Neural cell (in vitro differentiated cells): ENCODE measurements around the gene PIGL. TPM values are rescaled to one million over a fixed set of nuclear protein-coding genes. Genes with fewer than 3 reads are reported as not detected.

Source experiments
- H2AFZ ChIP-seq: fragments of 200-600, 300-800 bp; sonication (generic), shearing (Covaris generic); 2 replicates; pipeline ENCODE4 v1.6.0; 2014; ENCODE audit warnings: low read depth, mild to moderate bottlenecking, antibody characterized with exemption, low read length, moderate library complexity
- H3F3A ChIP-seq: fragments of 200-600 bp; shearing (Covaris generic); 2 replicates; pipeline ENCODE4 v1.6.1; 2016; ENCODE audit warnings: mild to moderate bottlenecking, moderate library complexity, mixed read lengths, antibody characterized with exemption, low read length; ENCODE audit not compliant: insufficient read depth, poor library complexity, severe bottlenecking
- H3K27ac ChIP-seq: fragments of 200-600, 300-800 bp; sonication (generic), shearing (Covaris generic); 2 replicates; pipeline ENCODE4 v1.5.1; 2014; ENCODE audit warnings: mild to moderate bottlenecking, low read length, moderate library complexity
- H3K27me3 ChIP-seq: fragments of 300-800, 200-600 bp; sonication (generic), shearing (Covaris generic); 2 replicates; pipeline ENCODE4 v1.6.0; 2014; ENCODE audit warnings: mild to moderate bottlenecking, low read depth, low read length, moderate library complexity; ENCODE audit not compliant: insufficient read depth
- H3K36me3 ChIP-seq: fragments of 300-800, 200-600 bp; sonication (generic), shearing (Covaris generic); 2 replicates; pipeline ENCODE4 v1.5.1; 2014; ENCODE audit warnings: mild to moderate bottlenecking, antibody characterized with exemption, low read length, moderate library complexity; ENCODE audit not compliant: insufficient read depth
- H3K4me2 ChIP-seq: fragments of 300-800, 200-600 bp; sonication (generic), shearing (Covaris generic); 2 replicates; pipeline ENCODE4 v1.6.0; 2014; ENCODE audit warnings: mild to moderate bottlenecking, low read length
- H3K4me3 ChIP-seq: fragments of 300-800, 200-600 bp; sonication (generic), shearing (Covaris generic); 2 replicates; pipeline ENCODE4 v1.5.1; 2014; ENCODE audit warnings: mild to moderate bottlenecking, low read length, moderate library complexity
- H3K79me2 ChIP-seq: fragments of 200-600 bp; shearing (Covaris generic); replicated peaks from 2 replicates; pipeline ENCODE4 v1.6.0; 2014; ENCODE audit warnings: mild to moderate bottlenecking, low read length, moderate library complexity; ENCODE audit not compliant: insufficient read depth
- H3K9ac ChIP-seq: fragments of 300-800, 200-600 bp; sonication (generic), shearing (Covaris generic); 2 replicates; pipeline ENCODE4 v1.6.1; 2016; ENCODE audit warnings: mild to moderate bottlenecking, low read length, mixed read lengths
- H3K9me2 ChIP-seq: fragments of 200-600 bp; shearing (Covaris generic); 2 replicates; pipeline ENCODE4 v1.6.1; 2016; ENCODE audit warnings: mild to moderate bottlenecking, low read length, mixed read lengths; ENCODE audit not compliant: insufficient read depth
- H3K9me3 ChIP-seq: fragments of 200-600, 300-800 bp; sonication (generic), shearing (Covaris generic); 2 replicates; pipeline ENCODE4 v1.6.1; 2016; ENCODE audit warnings: mild to moderate bottlenecking, mixed run types, low read length, moderate library complexity, mixed read lengths
- H4K20me1 ChIP-seq: fragments of 200-600 bp; shearing (Covaris generic); 2 replicates; pipeline ENCODE4 v1.6.1; 2016; ENCODE audit warnings: mild to moderate bottlenecking, mixed run types; ENCODE audit not compliant: insufficient read depth
- EP300 ChIP-seq: fragments of 450-650 bp; conservative IDR thresholded peaks from 2 replicates; pipeline ENCODE4 v1.6.1; 2014; ENCODE audit warnings: antibody characterized with exemption, mild to moderate bottlenecking, moderate library complexity; ENCODE audit not compliant: poor library complexity, severe bottlenecking
- EZH2 ChIP-seq: fragments of 200-600, 300-800 bp; shearing (Covaris generic), sonication (generic); IDR thresholded peaks from 2 replicates; pipeline ENCODE4 v1.6.1; 2014; ENCODE audit warnings: antibody characterized with exemption, low read length, borderline replicate concordance, mild to moderate bottlenecking; ENCODE audit not compliant: insufficient read depth, poor library complexity, severe bottlenecking
- MXI1 ChIP-seq: fragments of 450-650 bp; conservative IDR thresholded peaks from 2 replicates; pipeline ENCODE4 v1.6.1; 2014; ENCODE audit warnings: antibody characterized with exemption, mild to moderate bottlenecking; ENCODE audit not compliant: poor library complexity, severe bottlenecking
- POLR2AphosphoS5 ChIP-seq: IDR thresholded peaks from 2 replicates; pipeline ENCODE4 v1.6.1; 2012
- RAD21 ChIP-seq: fragments of 450-650 bp; conservative IDR thresholded peaks from 2 replicates; pipeline ENCODE4 v1.6.1; 2014; ENCODE audit warnings: antibody characterized with exemption, mild to moderate bottlenecking, moderate library complexity
- SMC3 ChIP-seq: fragments of 450-650 bp; conservative IDR thresholded peaks from 2 replicates; pipeline ENCODE4 v1.6.1; 2014; ENCODE audit warnings: antibody characterized with exemption, mild to moderate bottlenecking, moderate library complexity; ENCODE audit not compliant: poor library complexity
- TAF1 ChIP-seq: IDR thresholded peaks from 2 replicates; pipeline ENCODE4 v1.6.1; 2012; ENCODE audit warnings: low read depth
- polyA plus RNA-seq: library from polyadenylated mRNA; depleted of rRNA; stranded (reverse); fragments of >200 nt; gene quantifications from 2 replicates; pipeline ENCODE4 v1.2.3, GENCODE V29; 2014
- TF ChIP-seq, protein P1 (sequence below): fragments of 450-650 bp; IDR thresholded peaks from 2 replicates; pipeline ENCODE4 v1.5.1; 2014; ENCODE audit warnings: antibody characterized with exemption, mild to moderate bottlenecking, moderate library complexity; ENCODE audit not compliant: poor library complexity, severe bottlenecking
- TF ChIP-seq, protein P2 (sequence below): IDR thresholded peaks from 2 replicates; pipeline ENCODE4 v1.6.1; 2012; ENCODE audit warnings: borderline replicate concordance

The PIGL gene
- polyA plus RNA-seq, 1 donor from 2014 or later = 75.5 TPM

DNA sequence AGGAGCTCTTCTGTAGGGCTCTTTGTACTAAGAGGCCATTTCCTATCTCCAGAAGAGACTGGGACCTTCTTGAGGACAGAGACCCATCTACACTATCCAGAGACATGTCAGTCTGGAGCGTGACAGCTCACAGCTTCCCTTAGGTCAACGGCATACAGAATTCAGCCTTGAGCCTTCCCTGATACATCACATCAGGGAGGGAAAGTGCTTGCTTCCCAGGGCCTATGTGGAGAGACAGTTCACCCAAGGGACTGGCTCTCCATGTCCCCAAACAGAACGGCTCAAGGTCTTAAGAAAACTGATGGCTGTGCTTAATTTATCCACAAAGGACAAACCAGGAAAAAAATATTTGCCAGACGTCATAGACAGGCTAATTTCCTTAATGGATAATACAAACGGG is 128.6 kb downstream of the PIGL start:
- H3K27ac ChIP-seq = no peak overlapping the region
- no peaks in the 10 kb centered on the region for H3F3A ChIP-seq
- TF ChIP-seq EP300 (no peak), MXI1 (no peak), EZH2 (no peak), RAD21 (no peak), POLR2AphosphoS5 (no peak), SMC3 (no peak), TAF1 (no peak)
- TF ChIP-seq, protein P1, sequence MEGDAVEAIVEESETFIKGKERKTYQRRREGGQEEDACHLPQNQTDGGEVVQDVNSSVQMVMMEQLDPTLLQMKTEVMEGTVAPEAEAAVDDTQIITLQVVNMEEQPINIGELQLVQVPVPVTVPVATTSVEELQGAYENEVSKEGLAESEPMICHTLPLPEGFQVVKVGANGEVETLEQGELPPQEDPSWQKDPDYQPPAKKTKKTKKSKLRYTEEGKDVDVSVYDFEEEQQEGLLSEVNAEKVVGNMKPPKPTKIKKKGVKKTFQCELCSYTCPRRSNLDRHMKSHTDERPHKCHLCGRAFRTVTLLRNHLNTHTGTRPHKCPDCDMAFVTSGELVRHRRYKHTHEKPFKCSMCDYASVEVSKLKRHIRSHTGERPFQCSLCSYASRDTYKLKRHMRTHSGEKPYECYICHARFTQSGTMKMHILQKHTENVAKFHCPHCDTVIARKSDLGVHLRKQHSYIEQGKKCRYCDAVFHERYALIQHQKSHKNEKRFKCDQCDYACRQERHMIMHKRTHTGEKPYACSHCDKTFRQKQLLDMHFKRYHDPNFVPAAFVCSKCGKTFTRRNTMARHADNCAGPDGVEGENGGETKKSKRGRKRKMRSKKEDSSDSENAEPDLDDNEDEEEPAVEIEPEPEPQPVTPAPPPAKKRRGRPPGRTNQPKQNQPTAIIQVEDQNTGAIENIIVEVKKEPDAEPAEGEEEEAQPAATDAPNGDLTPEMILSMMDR = no peak
- TF ChIP-seq, protein P2, sequence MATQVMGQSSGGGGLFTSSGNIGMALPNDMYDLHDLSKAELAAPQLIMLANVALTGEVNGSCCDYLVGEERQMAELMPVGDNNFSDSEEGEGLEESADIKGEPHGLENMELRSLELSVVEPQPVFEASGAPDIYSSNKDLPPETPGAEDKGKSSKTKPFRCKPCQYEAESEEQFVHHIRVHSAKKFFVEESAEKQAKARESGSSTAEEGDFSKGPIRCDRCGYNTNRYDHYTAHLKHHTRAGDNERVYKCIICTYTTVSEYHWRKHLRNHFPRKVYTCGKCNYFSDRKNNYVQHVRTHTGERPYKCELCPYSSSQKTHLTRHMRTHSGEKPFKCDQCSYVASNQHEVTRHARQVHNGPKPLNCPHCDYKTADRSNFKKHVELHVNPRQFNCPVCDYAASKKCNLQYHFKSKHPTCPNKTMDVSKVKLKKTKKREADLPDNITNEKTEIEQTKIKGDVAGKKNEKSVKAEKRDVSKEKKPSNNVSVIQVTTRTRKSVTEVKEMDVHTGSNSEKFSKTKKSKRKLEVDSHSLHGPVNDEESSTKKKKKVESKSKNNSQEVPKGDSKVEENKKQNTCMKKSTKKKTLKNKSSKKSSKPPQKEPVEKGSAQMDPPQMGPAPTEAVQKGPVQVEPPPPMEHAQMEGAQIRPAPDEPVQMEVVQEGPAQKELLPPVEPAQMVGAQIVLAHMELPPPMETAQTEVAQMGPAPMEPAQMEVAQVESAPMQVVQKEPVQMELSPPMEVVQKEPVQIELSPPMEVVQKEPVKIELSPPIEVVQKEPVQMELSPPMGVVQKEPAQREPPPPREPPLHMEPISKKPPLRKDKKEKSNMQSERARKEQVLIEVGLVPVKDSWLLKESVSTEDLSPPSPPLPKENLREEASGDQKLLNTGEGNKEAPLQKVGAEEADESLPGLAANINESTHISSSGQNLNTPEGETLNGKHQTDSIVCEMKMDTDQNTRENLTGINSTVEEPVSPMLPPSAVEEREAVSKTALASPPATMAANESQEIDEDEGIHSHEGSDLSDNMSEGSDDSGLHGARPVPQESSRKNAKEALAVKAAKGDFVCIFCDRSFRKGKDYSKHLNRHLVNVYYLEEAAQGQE = no peak
- H3K36me3 ChIP-seq = peaks cover 22% of the 10 kb centered on the region
- no peak overlapping the region for H3K9ac ChIP-seq
- no peaks in the 10 kb centered on the region for H3K27me3 ChIP-seq
- H3K79me2 ChIP-seq = peaks cover 20% of the 10 kb centered on the region
- no peak overlapping the region for H3K4me2 ChIP-seq
- H3K9me2 ChIP-seq = no peaks in the 10 kb centered on the region
- no peaks in the 10 kb centered on the region for H3K9me3 ChIP-seq
- no peaks in the 10 kb centered on the region for H4K20me1 ChIP-seq
- no peak overlapping the region for H3K4me3 ChIP-seq
- H2AFZ ChIP-seq = no peak overlapping the region

DNA sequence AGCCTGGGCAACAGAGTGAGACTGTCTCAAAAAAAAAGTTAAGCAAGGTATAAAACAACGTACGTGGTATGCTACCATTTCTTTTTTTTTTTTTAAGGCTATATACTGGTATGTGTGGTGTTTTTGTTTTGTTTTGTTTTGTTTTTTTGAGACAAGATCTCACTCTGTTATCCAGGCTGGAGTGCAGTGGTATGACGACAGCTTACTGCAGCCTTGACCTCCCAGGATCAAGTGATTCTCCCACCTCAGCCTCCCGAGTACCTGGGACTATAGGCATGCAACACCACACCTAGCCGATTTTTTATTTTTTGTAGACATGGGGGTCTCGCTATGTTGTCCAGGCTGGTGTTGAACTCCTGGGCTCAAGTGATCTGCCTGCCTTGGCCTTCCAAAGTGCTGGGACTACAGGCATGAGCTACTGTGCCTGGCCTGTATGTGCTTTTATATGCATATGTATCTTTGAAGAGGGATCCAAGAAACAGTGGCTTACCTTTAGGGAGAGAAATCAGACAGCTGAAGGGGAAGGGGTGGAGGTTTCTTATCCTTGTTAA is 129.8 kb downstream of the PIGL start:
- Histone ChIP-seq H3F3A (peaks cover 2% of the 10 kb centered on the region), H3K4me3 (no peak overlapping the region), H3K4me2 (no peak overlapping the region), H4K20me1 (no peaks in the 10 kb centered on the region), H3K9me2 (no peaks in the 10 kb centered on the region), H3K9ac (no peak overlapping the region), H3K79me2 (peaks cover 32% of the 10 kb centered on the region), H2AFZ (no peak overlapping the region), H3K27ac (no peak overlapping the region), H3K27me3 (no peaks in the 10 kb centered on the region), H3K36me3 (peaks cover 22% of the 10 kb centered on the region), H3K9me3 (no peaks in the 10 kb centered on the region)
- TF ChIP-seq RAD21 = no peak
- TF ChIP-seq, protein P1 = no peak
